Esophagus mucosa (tissue), 1 donor: Measurements from ENCODE around the gene GPR39. TPM values are rescaled to one million over a fixed set of nuclear protein-coding genes. Genes with fewer than 3 reads are reported as not detected.

Experiments used
- ATAC-seq: fragments of 200-7000 bp; cut with Tn5 transposase; one replicate; pipeline ENCODE4 v1.9.1; 2020
- total RNA-seq: library from RNA; stranded (reverse); gene quantifications from one replicate; pipeline ENCODE4 v1.2.4, GENCODE V29; 2023
- donor health status: DM: yes; HTN: yes; CAD: no.

The GPR39 gene
- total RNA-seq, 1 donor from 2014 or later, result 1.4 TPM

DNA sequence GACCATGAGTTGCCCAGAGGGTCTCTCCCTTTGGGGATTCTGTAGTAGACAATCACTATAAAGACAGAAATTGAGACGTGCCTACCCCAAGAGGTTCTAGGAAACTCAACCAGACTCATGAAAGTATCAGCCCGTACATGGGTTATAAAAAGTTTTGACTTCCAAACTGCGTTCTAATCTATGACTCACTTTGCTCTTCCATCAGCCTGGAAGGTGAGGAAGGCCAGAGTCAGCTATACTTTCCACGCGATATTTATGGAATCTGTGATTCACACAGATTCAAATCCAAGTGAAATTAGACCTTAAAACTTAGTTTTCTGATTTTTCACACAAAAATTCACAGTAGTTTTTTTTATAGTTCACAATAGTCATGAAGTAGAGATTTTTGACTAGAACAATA lies 261.1 kb downstream of the GPR39 start:
- ATAC-seq, result no peak

GRCh38 chr2:132678483-132678882 lies 261.9 kb downstream of the GPR39 start:
- ATAC-seq, result no peak

DNA sequence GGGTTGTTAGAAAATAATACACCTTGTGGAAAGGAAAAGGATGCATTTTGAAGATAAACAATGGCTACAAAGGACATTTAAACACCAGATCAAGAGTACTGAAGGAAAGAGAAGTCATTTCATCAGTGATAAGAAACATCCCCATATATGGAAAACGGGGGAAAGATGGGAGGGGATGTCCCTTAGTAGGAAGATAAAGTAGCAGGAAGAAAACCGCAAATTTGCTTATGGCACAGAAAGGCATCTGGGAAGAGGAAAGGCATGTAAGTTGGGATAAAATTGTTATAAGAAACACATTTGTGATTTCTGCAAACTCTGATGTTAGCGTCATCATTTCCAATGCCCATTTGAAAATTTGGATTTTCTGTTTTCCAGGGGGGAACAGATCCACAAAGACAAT lies 263.9 kb downstream of the GPR39 start:
- ATAC-seq, result no peak

- no peak for ATAC-seq
Observed at GRCh38 chr2:132681766-132682165, 265.2 kb downstream of the GPR39 start.

- ATAC-seq, result no peak
Observed at GRCh38 chr2:132690664-132691303, 274.2 kb downstream of the GPR39 start.

DNA sequence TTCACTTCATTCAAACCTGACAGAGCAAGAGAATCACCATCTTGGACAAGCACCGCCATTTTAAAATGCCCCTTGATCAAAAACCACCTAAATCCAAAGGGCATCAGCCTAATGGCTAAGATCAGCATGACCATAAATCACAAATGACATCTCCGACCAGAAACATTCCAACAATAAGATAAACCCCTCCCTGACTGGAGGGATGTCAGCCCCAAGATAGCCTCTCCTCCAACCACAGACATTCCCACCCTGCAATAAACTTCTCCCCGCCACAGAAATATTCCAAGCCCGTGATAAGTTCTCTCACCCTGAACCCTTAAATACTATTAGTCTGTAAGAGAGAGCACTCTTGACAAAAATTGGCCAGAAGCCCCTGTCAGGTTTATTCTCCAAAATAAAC lies 275.0 kb downstream of the GPR39 start:
- no peak for ATAC-seq

DNA sequence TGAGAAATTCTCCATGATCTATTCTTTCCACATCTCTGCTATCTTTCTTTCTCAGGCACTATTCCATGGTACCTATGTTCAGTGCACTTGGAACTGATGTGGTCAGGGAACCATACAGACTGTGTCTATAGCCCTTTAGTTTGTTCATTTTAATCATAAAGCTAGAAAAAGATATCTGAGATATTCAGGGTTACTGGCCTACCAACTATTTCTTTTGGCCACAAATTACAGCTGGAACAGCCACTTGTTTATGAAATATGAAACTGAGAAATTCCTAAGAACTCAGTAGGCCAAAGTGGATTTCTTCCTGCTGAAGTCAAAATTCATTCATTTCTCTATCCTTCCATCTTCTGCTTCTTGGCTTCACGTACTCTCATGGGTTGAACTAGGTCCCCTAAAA lies 276.2 kb downstream of the GPR39 start:
- ATAC-seq, result no peak
